Measurements from ENCODE around the gene FIS1. TPM values are rescaled to one million over a fixed set of nuclear protein-coding genes. Genes with fewer than 3 reads are reported as not detected.
A peak's percentile ranks its signal among the peaks of the same experiment; 100 is the strongest.

Gene FIS1
- total RNA-seq, 2 experiments from 2014 or later: 96.1 to 98.7 TPM

GRCh38 chr7:101225650-101226049, 19.2 kb downstream of the FIS1 start:
- DNase-seq: no peak
- H3K27me3 Mint-ChIP-seq: no peaks in the 10 kb centered on the region
- intact Hi-C loops (cut with micrococcal nuclease): no loop called here
- POLR2A ChIA-PET: no interaction called here
- H3K36me3 Mint-ChIP-seq: peaks cover 24% of the 10 kb centered on the region
- H3K4me1 Mint-ChIP-seq (ENCODE audit: low read depth): peaks cover 7% of the 10 kb centered on the region
- H3K27ac Mint-ChIP-seq: no peak overlapping the region
- CTCF ChIA-PET: interaction anchor here (0.9 to 1.0 kb wide), 2 partner anchors 18 to 82 kb away, joined by 3 to 4 read pairs; no protein-coding TSS in a partner anchor
- H3K9me3 Mint-ChIP-seq: no peaks in the 10 kb centered on the region
- H3K4me3 Mint-ChIP-seq: no peak overlapping the region

DNA sequence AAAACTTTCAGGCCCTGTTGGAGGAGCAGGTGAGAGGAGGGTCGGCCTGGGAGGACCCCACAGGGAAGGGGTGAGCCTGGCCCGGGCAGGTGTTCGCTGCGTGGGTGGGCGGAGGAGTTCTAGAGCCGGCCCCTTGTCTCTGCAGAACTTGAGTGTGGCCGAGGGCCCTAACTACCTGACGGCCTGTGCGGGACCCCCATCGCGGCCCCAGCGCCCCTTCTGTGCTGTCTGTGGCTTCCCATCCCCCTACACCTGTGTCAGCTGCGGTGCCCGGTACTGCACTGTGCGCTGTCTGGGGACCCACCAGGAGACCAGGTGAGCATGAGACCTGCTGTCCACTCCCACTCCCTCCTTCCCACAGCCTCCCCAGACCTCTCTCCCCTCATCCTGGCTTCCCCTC, 21.4 kb downstream of the FIS1 start:
- Mint-ChIP-seq H3K9me3 (no peaks in the 10 kb centered on the region), H3K4me3 (no peak overlapping the region), H3K36me3 (peaks cover 24% of the 10 kb centered on the region), H3K27me3 (no peaks in the 10 kb centered on the region), H3K4me1 (ENCODE audit: low read depth) (peaks cover 25% of the 10 kb centered on the region), H3K27ac (no peak overlapping the region)
- ChIA-PET CTCF (interaction anchor here (1.2 kb wide), 1 partner anchor 21 kb away, joined by 4 read pairs; no protein-coding TSS in a partner anchor), POLR2A (no interaction called here)
- intact Hi-C loops (cut with micrococcal nuclease): no loop called here
- DNase-seq: no peak

GRCh38 chr7:101222275-101222830, 22.5 kb downstream of the FIS1 start:
- peaks cover 26% of the 10 kb centered on the region for H3K4me1 Mint-ChIP-seq (ENCODE audit: low read depth)
- H3K27ac Mint-ChIP-seq: no peak overlapping the region
- intact Hi-C loops (cut with micrococcal nuclease): no loop called here
- H3K4me3 Mint-ChIP-seq: no peak overlapping the region
- CTCF ChIA-PET: interaction anchor here (1.0 to 1.3 kb wide), 2 partner anchors 22 to 30 kb away, joined by 3 read pairs; no protein-coding TSS in a partner anchor
- no peak for DNase-seq
- no peaks in the 10 kb centered on the region for H3K27me3 Mint-ChIP-seq
- no peaks in the 10 kb centered on the region for H3K9me3 Mint-ChIP-seq
- H3K36me3 Mint-ChIP-seq: peaks cover 22% of the 10 kb centered on the region
- POLR2A ChIA-PET: interaction anchor here (0.9 kb wide), 1 partner anchor 24 kb away, joined by 3 read pairs; no protein-coding TSS in a partner anchor

GRCh38 chr7:101220295-101220694, 24.6 kb downstream of the FIS1 start:
- H3K9me3 Mint-ChIP-seq: no peaks in the 10 kb centered on the region
- DNase-seq: no peak
- POLR2A ChIA-PET: no interaction called here
- H3K4me1 Mint-ChIP-seq (ENCODE audit: low read depth): peaks cover 35% of the 10 kb centered on the region
- H3K4me3 Mint-ChIP-seq: no peak overlapping the region
- CTCF ChIA-PET: interaction anchor here (1.1 to 7.4 kb wide), 5 partner anchors 23 to 96 kb away, joined by 3 to 62 read pairs (median 5); partner anchors contain the start of gene FIS1
- no peak overlapping the region for H3K27ac Mint-ChIP-seq
- peaks cover 24% of the 10 kb centered on the region for H3K36me3 Mint-ChIP-seq
- no peaks in the 10 kb centered on the region for H3K27me3 Mint-ChIP-seq
- intact Hi-C loops (cut with micrococcal nuclease): no loop called here

DNA sequence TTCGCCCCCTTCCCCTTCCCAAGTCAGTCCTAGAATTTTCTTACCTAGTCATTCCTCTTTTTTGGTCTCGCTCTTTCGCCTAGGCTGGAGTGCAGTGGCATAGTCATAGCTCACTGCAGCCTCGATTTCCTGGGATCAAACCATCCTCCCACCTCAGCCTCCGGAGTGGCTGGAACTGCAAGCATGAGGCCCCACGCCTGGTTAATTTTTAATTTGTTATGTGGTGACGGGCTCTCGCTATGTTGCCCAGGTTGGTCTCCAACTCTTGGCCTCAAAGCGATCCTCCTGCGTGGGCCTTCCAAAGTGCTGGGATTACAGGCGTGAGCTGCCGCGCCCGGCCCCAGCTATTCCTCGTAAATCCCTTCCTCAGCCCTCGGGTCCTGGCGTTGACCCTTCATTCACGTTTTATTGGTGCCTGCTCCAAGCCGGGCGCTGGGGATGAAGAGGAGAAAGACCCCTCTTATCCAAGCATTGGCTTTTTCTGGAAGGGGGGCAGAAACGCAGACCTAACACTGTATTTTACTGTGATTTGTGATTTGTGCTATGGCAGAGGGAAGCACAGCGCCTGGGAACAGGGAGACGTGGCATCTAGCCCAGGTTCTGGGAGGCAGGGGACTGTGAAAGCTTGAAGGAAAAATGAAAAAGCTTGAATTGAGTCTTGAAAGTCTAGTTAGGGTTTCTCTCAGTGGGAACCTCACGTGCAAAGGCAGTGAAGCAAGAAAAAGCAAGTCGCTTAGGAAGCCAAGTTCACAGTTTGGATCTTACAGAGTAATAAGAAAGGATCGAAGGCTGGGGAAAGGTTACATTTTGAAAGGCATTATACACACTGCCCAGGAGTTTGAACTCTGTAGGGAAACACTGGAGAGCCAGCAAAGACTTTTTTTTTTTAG, 26.4 kb downstream of the FIS1 start:
- no peaks in the 10 kb centered on the region for H3K9me3 Mint-ChIP-seq
- CTCF ChIA-PET: interaction anchor here (0.6 to 7.4 kb wide), 17 partner anchors 16 to 585 kb away, joined by 3 to 62 read pairs (median 4); partner anchors contain the start of genes FIS1, TRIM56 and VGF
- peaks cover 16% of the 10 kb centered on the region for H3K36me3 Mint-ChIP-seq
- intact Hi-C loops (cut with micrococcal nuclease): loop anchor here (1.0 to 10.0 kb wide), 2 partner anchors 26 to 134 kb away; partner anchors contain the start of gene TRIM56
- POLR2A ChIA-PET: interaction anchor here (0.9 to 2.2 kb wide), 8 partner anchors 8 to 133 kb away, joined by 3 to 26 read pairs (median 4); partner anchors contain the start of genes CLDN15, FIS1, TRIM56 and VGF
- no peaks in the 10 kb centered on the region for H3K27me3 Mint-ChIP-seq
- peaks cover 35% of the 10 kb centered on the region for H3K4me1 Mint-ChIP-seq (ENCODE audit: low read depth)
- no peak for DNase-seq
- peak overlapping the region; percentile 76 for H3K27ac Mint-ChIP-seq
- H3K4me3 Mint-ChIP-seq: peak overlapping the region; percentile 92

- intact Hi-C loops (cut with micrococcal nuclease): loop anchor here (1.0 to 10.0 kb wide), 2 partner anchors 27 to 133 kb away; partner anchors contain the start of gene TRIM56
- peak within 1 kb of the TSS; percentile 76 for H3K27ac Mint-ChIP-seq
- POLR2A ChIA-PET: interaction anchor here (0.6 to 2.2 kb wide), 10 partner anchors 9 to 328 kb away, joined by 3 to 26 read pairs (median 4); partner anchors contain the start of genes CLDN15, FIS1, TRIM56 and UFSP1
- H3K36me3 Mint-ChIP-seq: peaks cover 14% of the 10 kb centered on the region
- CTCF ChIA-PET: interaction anchor here (0.6 to 7.4 kb wide), 17 partner anchors 15 to 584 kb away, joined by 3 to 62 read pairs (median 4); partner anchors contain the start of genes FIS1, TRIM56 and VGF
- H3K27me3 Mint-ChIP-seq: no peaks in the 10 kb centered on the region
- peak; percentile 98 for DNase-seq
- peaks cover 35% of the 10 kb centered on the region for H3K4me1 Mint-ChIP-seq (ENCODE audit: low read depth)
- peak within 1 kb of the TSS; percentile 92 for H3K4me3 Mint-ChIP-seq
- H3K9me3 Mint-ChIP-seq: no peaks in the 10 kb centered on the region
Measured at GRCh38 chr7:101217388-101218235, 27.3 kb downstream of the FIS1 start, which contains the start of the genes PLOD3 and ZNHIT1. PLOD3 (minus strand) TSS chr7:101217581; CDS start chr7:101217274, 307 bp downstream. ZNHIT1 (plus strand) TSS chr7:101218165; CDS start chr7:101218196, 31 bp downstream.

GRCh38 chr7:101216860-101217387, 28.0 kb downstream of the FIS1 start:
- Mint-ChIP-seq H3K36me3 (peaks cover 11% of the 10 kb centered on the region), H3K4me3 (peak overlapping the region; percentile 92), H3K4me1 (ENCODE audit: low read depth) (peaks cover 33% of the 10 kb centered on the region), H3K9me3 (no peaks in the 10 kb centered on the region), H3K27ac (peak overlapping the region; percentile 54), H3K27me3 (no peaks in the 10 kb centered on the region)
- ChIA-PET POLR2A (interaction anchor here (0.6 to 2.2 kb wide), 9 partner anchors 12 to 365 kb away, joined by 3 to 26 read pairs (median 3); partner anchors contain the start of genes CLDN15, FIS1, UFSP1 and VGF), CTCF (interaction anchor here (0.7 to 7.4 kb wide), 12 partner anchors 15 to 512 kb away, joined by 3 to 62 read pairs (median 5); partner anchors contain the start of genes FIS1, MOGAT3 and VGF)
- intact Hi-C loops (cut with micrococcal nuclease): loop anchor here (10.0 kb wide), 1 partner anchor 132 kb away; the partner anchor contains the start of gene TRIM56
- DNase-seq: no peak

DNA sequence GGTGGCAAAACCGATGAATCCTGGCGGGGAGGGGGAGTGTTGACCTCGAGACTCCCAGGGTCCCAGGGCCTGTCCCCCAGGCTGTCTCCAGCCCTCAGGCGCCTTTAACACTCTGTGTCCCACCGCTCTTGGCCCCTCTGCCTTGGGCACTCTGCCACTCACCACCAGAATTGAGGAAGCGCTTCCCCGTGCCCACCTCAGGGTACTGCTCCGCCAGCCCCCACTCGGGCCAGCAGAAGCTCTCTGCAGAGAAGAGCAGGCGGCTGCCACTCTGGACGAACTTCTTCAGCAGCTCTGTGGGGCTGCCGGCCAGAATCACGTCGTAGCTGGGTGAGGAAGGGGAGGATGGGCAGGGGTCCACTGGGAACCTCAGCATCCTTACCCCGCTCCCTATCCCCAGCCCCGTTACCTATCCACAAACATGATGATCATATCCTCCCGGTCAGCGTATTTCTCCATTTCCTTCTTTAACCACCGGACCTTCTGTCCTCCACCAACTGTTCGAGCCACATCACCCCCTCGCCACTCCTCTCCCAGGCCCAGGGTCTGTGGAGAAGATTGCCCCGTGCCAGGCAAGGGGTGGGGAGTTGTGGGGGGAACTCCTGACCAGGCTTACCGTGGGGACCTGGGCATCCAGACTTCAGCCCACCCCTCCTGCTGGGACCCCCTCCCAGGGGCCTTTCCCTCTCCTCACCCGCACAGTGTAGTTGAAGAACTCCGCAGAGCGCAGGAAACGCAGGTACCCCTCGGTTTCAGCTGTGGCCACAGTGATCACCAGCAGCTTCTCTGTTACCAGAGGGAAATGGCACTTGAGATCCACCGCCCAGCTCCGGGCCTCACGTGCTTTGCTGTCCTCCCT, 28.7 kb downstream of the FIS1 start:
- intact Hi-C loops (cut with micrococcal nuclease): loop anchor here (10.0 kb wide), 1 partner anchor 131 kb away; the partner anchor contains the start of gene TRIM56
- ChIA-PET POLR2A (interaction anchor here (0.7 to 2.1 kb wide), 2 partner anchors 36 to 364 kb away, joined by 3 to 13 read pairs; no protein-coding TSS in a partner anchor), CTCF (interaction anchor here (0.8 to 7.4 kb wide), 7 partner anchors 15 to 72 kb away, joined by 3 to 62 read pairs (median 16); partner anchors contain the start of genes FIS1 and MOGAT3)
- peak overlapping the region; percentile 92 for H3K4me3 Mint-ChIP-seq
- H3K27ac Mint-ChIP-seq: peak overlapping the region; percentile 54
- H3K4me1 Mint-ChIP-seq (ENCODE audit: low read depth): peaks cover 28% of the 10 kb centered on the region
- H3K9me3 Mint-ChIP-seq: no peaks in the 10 kb centered on the region
- no peak for DNase-seq
- H3K36me3 Mint-ChIP-seq: peaks cover 11% of the 10 kb centered on the region
- H3K27me3 Mint-ChIP-seq: no peaks in the 10 kb centered on the region

GRCh38 chr7:101212014-101212413, 32.9 kb downstream of the FIS1 start:
- DNase-seq: no peak
- ChIA-PET POLR2A (no interaction called here), CTCF (no interaction called here)
- no peak overlapping the region for H3K4me3 Mint-ChIP-seq
- H3K9me3 Mint-ChIP-seq: no peaks in the 10 kb centered on the region
- peaks cover 24% of the 10 kb centered on the region for H3K36me3 Mint-ChIP-seq
- no peak overlapping the region for H3K27ac Mint-ChIP-seq
- no peaks in the 10 kb centered on the region for H3K27me3 Mint-ChIP-seq
- peaks cover 9% of the 10 kb centered on the region for H3K4me1 Mint-ChIP-seq (ENCODE audit: low read depth)
- intact Hi-C loops (cut with micrococcal nuclease): loop anchor here (10.0 kb wide), 1 partner anchor 127 kb away; the partner anchor contains the start of gene TRIM56

DNA sequence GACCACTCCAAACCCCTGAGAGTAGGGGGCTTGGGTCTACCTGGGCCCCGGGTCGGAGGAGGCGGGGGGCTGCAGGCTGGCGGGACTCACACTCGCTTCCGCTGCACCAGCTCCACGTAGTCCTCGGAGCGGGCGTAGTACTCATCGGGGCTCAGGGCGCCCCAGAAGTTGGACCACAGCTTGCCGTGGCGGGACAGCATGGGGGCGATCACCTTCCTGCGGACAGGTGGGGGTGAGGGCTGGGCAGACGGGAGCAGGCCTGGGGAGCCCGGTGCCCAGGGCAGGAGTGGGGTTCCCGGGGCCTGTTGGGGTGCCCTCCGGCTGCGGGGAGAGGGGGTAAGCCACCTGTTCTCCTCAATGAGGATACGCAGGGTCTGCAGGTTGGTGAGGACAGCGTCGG, 33.4 kb downstream of the FIS1 start:
- no peak for DNase-seq

More for the DNA sequence above, 33.4 kb downstream of the FIS1 start:
- peaks cover 26% of the 10 kb centered on the region for H3K36me3 Mint-ChIP-seq
- H3K27ac Mint-ChIP-seq: no peak overlapping the region
- no peak overlapping the region for H3K4me3 Mint-ChIP-seq
- POLR2A ChIA-PET: no interaction called here
- no peaks in the 10 kb centered on the region for H3K9me3 Mint-ChIP-seq
- H3K4me1 Mint-ChIP-seq (ENCODE audit: low read depth): peaks cover 6% of the 10 kb centered on the region
- H3K27me3 Mint-ChIP-seq: no peaks in the 10 kb centered on the region
- intact Hi-C loops (cut with micrococcal nuclease): loop anchor here (10.0 kb wide), 1 partner anchor 127 kb away; the partner anchor contains the start of gene TRIM56
- CTCF ChIA-PET: no interaction called here

Data from activated CD4-positive, alpha-beta memory T cell treated with anti-CD3 and anti-CD28 coated beads for 36 hours (primary cell).